Renal pelvis (tissue), 4 donors: ENCODE data around the gene CDH22. TPM values are rescaled to one million over a fixed set of nuclear protein-coding genes. Genes with fewer than 3 reads are reported as not detected.

Experiments used
- DNase-seq: peaks from one replicate; pipeline ENCODE4 v3.0.0-alpha.2; 2013
- polyA plus RNA-seq, 3 donors: library from polyadenylated mRNA; unstranded; fragments of 120-200 nt; gene quantifications; one replicate each; pipeline ENCODE4 v1.2.1, GENCODE V29; 2013; ENCODE audit not compliant: insufficient read length in 3 of 3

CDH22 gene
- polyA plus RNA-seq, 3 donors, result 0.04 TPM; not detected in 2

- DNase-seq, result no peak
Measured at GRCh38 chr20:46148313-46149208, 159.7 kb downstream of the CDH22 start.

GRCh38 chr20:46145713-46146112 is 162.6 kb downstream of the CDH22 start:
- DNase-seq, result no peak

- no peak for DNase-seq
Measured at GRCh38 chr20:46144432-46145025, 163.8 kb downstream of the CDH22 start.

GRCh38 chr20:46142124-46142523 is 166.2 kb downstream of the CDH22 start:
- DNase-seq, result no peak

- no peak for DNase-seq
Measured at GRCh38 chr20:46139908-46140482, 168.3 kb downstream of the CDH22 start.

- no peak for DNase-seq
Measured at GRCh38 chr20:46139266-46139889, 168.9 kb downstream of the CDH22 start.

- no peak for DNase-seq
Measured at GRCh38 chr20:46137816-46138215, 170.5 kb downstream of the CDH22 start.

- no peak for DNase-seq
Measured at GRCh38 chr20:46135856-46136633, 172.3 kb downstream of the CDH22 start.

GRCh38 chr20:46134716-46135115 is 173.6 kb downstream of the CDH22 start:
- DNase-seq, result no peak

GRCh38 chr20:46133886-46134654 is 174.2 kb downstream of the CDH22 start:
- no peak for DNase-seq

- DNase-seq, result peak; percentile 47
Measured at GRCh38 chr20:46132705-46133120, 175.6 kb downstream of the CDH22 start.

- DNase-seq, result no peak
Measured at GRCh38 chr20:46131396-46131795, 176.9 kb downstream of the CDH22 start.

- no peak for DNase-seq
Measured at GRCh38 chr20:46130534-46130933, 177.8 kb downstream of the CDH22 start.

GRCh38 chr20:46129955-46130481 is 178.3 kb downstream of the CDH22 start:
- no peak for DNase-seq

GRCh38 chr20:46128310-46129151 is 179.8 kb downstream of the CDH22 start:
- DNase-seq, result peak; percentile 14

- no peak for DNase-seq
Measured at GRCh38 chr20:46127396-46128010, 180.8 kb downstream of the CDH22 start.

- no peak for DNase-seq
Measured at GRCh38 chr20:46126440-46127056, 181.8 kb downstream of the CDH22 start.
